ENCODE measurements around the gene LYPD6B. TPM values are rescaled to one million over a fixed set of nuclear protein-coding genes. Genes with fewer than 3 reads are reported as not detected.

Gene LYPD6B
- total and polyA plus RNA-seq, 2 donors (not counting 3 experiments of a cell fraction or from before 2014, with no cell fraction given), result not detected

- no peak overlapping the region for H3K4me2 ChIP-seq (ENCODE audit: insufficient read depth, low read length)
- CTCF ChIA-PET, result no interaction called here
Observed at GRCh38 chr2:149084924-149085795, 46.7 kb downstream of the LYPD6B start.

More at GRCh38 chr2:149084924-149085795, 46.7 kb downstream of the LYPD6B start:
- H4K20me1 ChIP-seq (replicated peaks; ENCODE audit: control insufficient read depth, extremely low read depth, insufficient read depth, low read length), result no peaks in the 10 kb centered on the region
- no peak overlapping the region for H3K27ac ChIP-seq (ENCODE audit: insufficient read depth, low read depth, low read length)
- dilution Hi-C loops (cut with MboI; ENCODE audit: extremely low pct_ligation_motif_present, low sequenced_read_pairs) (no loop called here), intact Hi-C loops (cut with micrococcal nuclease) (no loop called here)
- no peaks in the 10 kb centered on the region for H3K36me3 ChIP-seq (ENCODE audit: control insufficient read depth in 2 of 2, extremely low read depth in 1 of 2, insufficient read depth in 2 of 2, low read length in 2 of 2)
- no peaks in the 10 kb centered on the region for H3K4me1 ChIP-seq (ENCODE audit: control insufficient read depth, extremely low read depth, insufficient read depth, low read length)
- no peaks in the 10 kb centered on the region for H3K79me2 ChIP-seq (ENCODE audit: control insufficient read depth, insufficient read depth, low read length)
- no peaks in the 10 kb centered on the region for H3K9me1 ChIP-seq (replicated peaks; ENCODE audit: control insufficient read depth, extremely low read depth, insufficient read depth, low read length)
- H3K9ac ChIP-seq (replicated peaks; ENCODE audit: extremely low read depth, insufficient read depth, low read length), result no peak overlapping the region
- no peak overlapping the region for H3K4me3 ChIP-seq (replicated peaks in 1 of 3; ENCODE audit: insufficient read depth in 1 of 3, low read depth in 1 of 3, low read length in 3 of 3)
- H3K9me3 ChIP-seq (replicated peaks; ENCODE audit: control insufficient read depth, insufficient read depth, low read length), result no peaks in the 10 kb centered on the region
- BruUV-seq (replicated peaks), result no TSS peak
- no peak for TF ChIP-seq CTCF (IDR thresholded peaks at IDR 0.05; ENCODE audit: extremely low read depth in 1 of 2, insufficient read depth in 1 of 2, low read depth in 1 of 2, low read length in 2 of 2)
- no peak overlapping the region for H2AFZ ChIP-seq (ENCODE audit: low read depth, low read length)
- POLR2A ChIA-PET, result no interaction called here
- H3K27me3 ChIP-seq (ENCODE audit: control insufficient read depth in 2 of 2, insufficient read depth in 2 of 2, low read length in 2 of 2), result peaks cover 0 to 2% of the 10 kb centered on the region in 2 experiments
- no peak for FAIRE-seq
- DNase-seq (ENCODE audit: low read depth, low spot score), result no peak

All from endothelial cell of umbilical vein (primary cell).